B cell (primary cell): ENCODE data around the gene LRRN4. TPM values are rescaled to one million over a fixed set of nuclear protein-coding genes. Genes with fewer than 3 reads are reported as not detected.

Experiments used
- ATAC-seq: fragments of 200-7000 bp; cut with Tn5 transposase; one replicate; pipeline ENCODE4 v1.10.0; 2021; ENCODE audit warnings: low read depth, mild to moderate bottlenecking, moderate number of reproducible peaks, moderate library complexity
- CTCF ChIA-PET: fragments of 350-600 bp; sonication (Branson Sonifier 250); formaldehyde crosslinking; loops from one replicate; lab custom pipeline; 2021; ENCODE audit warnings: antibody characterized with exemption, inconsistent platforms; lab: Charles Lee
- POLR2A ChIA-PET: fragments of 350-600 bp; sonication (Branson Sonifier 250); formaldehyde crosslinking; loops from one replicate; lab custom pipeline; 2021; ENCODE audit warnings: antibody characterized with exemption; lab: Charles Lee
- DNase-seq: peaks from one replicate; pipeline ENCODE4 v3.0.0; 2013
- H2AFZ ChIP-seq: 2 replicates; pipeline ENCODE4 v1.6.1; 2012; ENCODE audit warnings: mild to moderate bottlenecking, low read depth, low read length; ENCODE audit not compliant: insufficient read depth, poor library complexity, severe bottlenecking
- H3K27ac ChIP-seq, 2 donors: 1 replicate in 1 of 2; 2 replicates in 1 of 2; pipeline ENCODE4 v1.5.1; 2012 to 2013; ENCODE audit warnings: low read length in 2 of 2, mild to moderate bottlenecking in 2 of 2, moderate library complexity in 1 of 2
- H3K27me3 ChIP-seq, 4 experiments: fragments of 200-600 bp in 1 of 4; sonication (generic) in 1 of 4; replicated peaks in 1 of 4; 1 replicate in 2 of 4; 2 replicates in 2 of 4; pipeline versions ENCODE4 v1.6.1 to v1.7.0; 2013 to 2016; ENCODE audit warnings: low read length in 3 of 4, mild to moderate bottlenecking in 2 of 4, mixed read lengths in 1 of 4, moderate library complexity in 1 of 4; ENCODE audit not compliant: insufficient read depth in 4 of 4, control insufficient read depth in 3 of 4; ENCODE audit errors: control extremely low read depth in 1 of 4
- H3K36me3 ChIP-seq, 2 experiments: replicated peaks in 1 of 2; 1 replicate in 1 of 2; 2 replicates in 1 of 2; pipeline versions ENCODE4 v1.6.1 to v1.7.1; 2013; ENCODE audit warnings: low read length in 1 of 2; ENCODE audit not compliant: insufficient read depth in 2 of 2, control insufficient read depth in 1 of 2; ENCODE audit errors: control extremely low read depth in 1 of 2, extremely low read depth in 1 of 2
- H3K4me1 ChIP-seq, 2 donors: fragments of 200-600 bp in 1 of 2; sonication (generic) in 1 of 2; 1 replicate in 1 of 2; 2 replicates in 1 of 2; pipeline versions ENCODE4 v1.5.1 to v1.6.1; 2013 to 2017; ENCODE audit warnings: low read length in 2 of 2; ENCODE audit not compliant: control insufficient read depth in 2 of 2, insufficient read depth in 2 of 2
- H3K4me2 ChIP-seq: replicated peaks from 2 replicates; pipeline ENCODE3; 2012; ENCODE audit warnings: mild to moderate bottlenecking, low read depth, low read length; ENCODE audit not compliant: poor library complexity, severe bottlenecking
- H3K4me3 ChIP-seq, 5 experiments: fragments of 200-600 bp in 1 of 5; sonication (generic) in 1 of 5; 1 replicate in 3 of 5; 2 replicates in 2 of 5; pipeline versions ENCODE4 v1.5.1 to v1.7.0; 2011 to 2016; ENCODE audit warnings: low read length in 4 of 5, mild to moderate bottlenecking in 4 of 5, low read depth in 2 of 5, control low read depth in 1 of 5, moderate library complexity in 1 of 5; ENCODE audit not compliant: insufficient read depth in 1 of 5; ENCODE audit errors: control extremely low read depth in 1 of 5, extremely low read depth in 1 of 5
- H3K79me2 ChIP-seq: fragments of 200-600 bp; sonication (generic); one replicate; pipeline ENCODE4 v1.6.0; 2016; ENCODE audit warnings: low read length; ENCODE audit not compliant: control insufficient read depth, insufficient read depth
- H3K9ac ChIP-seq: fragments of 200-600 bp; sonication (generic); 2 replicates; pipeline ENCODE4 v1.6.1; 2017; ENCODE audit warnings: mild to moderate bottlenecking, low read length, moderate library complexity
- H3K9me3 ChIP-seq, 3 donors: one replicate each; pipeline versions ENCODE4 v1.6.1 to v1.7.1; 2013; ENCODE audit warnings: low read length in 2 of 3; ENCODE audit not compliant: control insufficient read depth in 2 of 3, insufficient read depth in 1 of 3; ENCODE audit errors: control extremely low read depth in 1 of 3
- H4K20me1 ChIP-seq: 2 replicates; pipeline ENCODE4 v1.6.0; 2012; ENCODE audit warnings: mild to moderate bottlenecking, low read length; ENCODE audit not compliant: insufficient read depth, control insufficient read depth, poor library complexity, severe bottlenecking
- H3K27ac Mint-ChIP-seq: one replicate; pipeline ENCODE4 v1.8.0; 2021; ENCODE audit warnings: mixed read lengths
- H3K27me3 Mint-ChIP-seq: one replicate; pipeline ENCODE4 v1.8.0; 2021; ENCODE audit warnings: mixed read lengths
- H3K4me1 Mint-ChIP-seq: one replicate; pipeline ENCODE4 v1.8.0; 2021; ENCODE audit warnings: mixed read lengths
- H3K4me3 Mint-ChIP-seq: one replicate; pipeline ENCODE4 v1.8.0; 2021; ENCODE audit warnings: mixed read lengths
- H3K9me3 Mint-ChIP-seq: one replicate; pipeline ENCODE4 v1.8.0; 2022; ENCODE audit warnings: mixed read lengths; ENCODE audit not compliant: insufficient read depth
- EZH2 ChIP-seq: IDR thresholded peaks from 2 replicates; pipeline ENCODE4 v1.6.1; 2012; ENCODE audit warnings: borderline replicate concordance, low read depth, mild to moderate bottlenecking, moderate library complexity, low read length; ENCODE audit not compliant: insufficient read depth, poor library complexity, severe bottlenecking
- WGBS: methylation state at CpG from one replicate; pipeline ENCODE4 v1.1.5; 2013; ENCODE audit warnings: missing lambda C conversion rate; ENCODE audit not compliant: insufficient coverage; 5-methylcytosine and 5-hydroxymethylcytosine counted together
- intact Hi-C: fragments of 100-400 bp; cut with micrococcal nuclease; formaldehyde crosslinking; loops from one replicate; pipeline ENCODE4 v1.10.0; 2022
- polyA plus RNA-seq: library from polyadenylated mRNA; depleted of rRNA; stranded (reverse); fragments of >200 nt; gene quantifications from 2 replicates; pipeline ENCODE4 v1.2.3, GENCODE V29; 2012
- total RNA-seq, 2 donors: library from RNA; stranded (reverse); fragments of 120-200 nt in 1 of 2; gene quantifications; 1 replicate in 1 of 2; 2 replicates in 1 of 2; pipeline versions ENCODE4 v1.2.3 to v1.2.4, GENCODE V29; 2013 to 2022
- TF ChIP-seq, protein P1 (sequence below): fragments of 200-600 bp; IDR thresholded peaks from one replicate; pipeline ENCODE4 v1.8.0; 2022; ENCODE audit warnings: antibody characterized with exemption, mild to moderate bottlenecking

LRRN4 gene
- total and polyA plus RNA-seq, 2 donors (not counting 1 experiment from before 2014, with no cell fraction given), result not detected

DNA sequence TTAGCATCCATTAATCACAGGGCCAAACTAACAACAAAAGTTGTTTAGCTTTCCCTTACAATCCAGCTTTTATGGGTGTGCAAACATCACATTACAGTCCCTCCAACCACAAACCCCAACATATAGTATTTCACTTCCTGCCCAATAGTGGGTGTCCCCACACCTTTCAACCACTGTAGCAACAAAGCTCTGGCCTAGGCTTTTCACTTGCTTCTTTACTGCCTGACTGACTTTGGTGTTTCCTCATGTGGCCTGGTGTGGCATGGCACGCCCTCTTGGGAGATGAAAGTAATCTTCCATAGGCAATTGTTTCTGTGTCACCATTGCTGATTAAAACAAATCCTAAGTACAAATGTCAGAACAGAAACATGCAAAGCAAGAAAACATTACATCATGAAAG, 57.1 kb downstream of the LRRN4 start:
- H3K4me3 Mint-ChIP-seq, result no peak overlapping the region
- TF ChIP-seq, protein P1, sequence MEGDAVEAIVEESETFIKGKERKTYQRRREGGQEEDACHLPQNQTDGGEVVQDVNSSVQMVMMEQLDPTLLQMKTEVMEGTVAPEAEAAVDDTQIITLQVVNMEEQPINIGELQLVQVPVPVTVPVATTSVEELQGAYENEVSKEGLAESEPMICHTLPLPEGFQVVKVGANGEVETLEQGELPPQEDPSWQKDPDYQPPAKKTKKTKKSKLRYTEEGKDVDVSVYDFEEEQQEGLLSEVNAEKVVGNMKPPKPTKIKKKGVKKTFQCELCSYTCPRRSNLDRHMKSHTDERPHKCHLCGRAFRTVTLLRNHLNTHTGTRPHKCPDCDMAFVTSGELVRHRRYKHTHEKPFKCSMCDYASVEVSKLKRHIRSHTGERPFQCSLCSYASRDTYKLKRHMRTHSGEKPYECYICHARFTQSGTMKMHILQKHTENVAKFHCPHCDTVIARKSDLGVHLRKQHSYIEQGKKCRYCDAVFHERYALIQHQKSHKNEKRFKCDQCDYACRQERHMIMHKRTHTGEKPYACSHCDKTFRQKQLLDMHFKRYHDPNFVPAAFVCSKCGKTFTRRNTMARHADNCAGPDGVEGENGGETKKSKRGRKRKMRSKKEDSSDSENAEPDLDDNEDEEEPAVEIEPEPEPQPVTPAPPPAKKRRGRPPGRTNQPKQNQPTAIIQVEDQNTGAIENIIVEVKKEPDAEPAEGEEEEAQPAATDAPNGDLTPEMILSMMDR, result no peak
- TF ChIP-seq EZH2, result no peak
- no peaks in the 10 kb centered on the region for H4K20me1 ChIP-seq
- no peak overlapping the region for H3K9ac ChIP-seq
- no peak overlapping the region for H3K27ac ChIP-seq
- H3K4me1 Mint-ChIP-seq, result peaks cover 10% of the 10 kb centered on the region
- WGBS, result 0% methylated on average over 1 of the region's 1 CpG
- no peaks in the 10 kb centered on the region for H3K27me3 ChIP-seq
- no peak overlapping the region for H3K4me3 ChIP-seq
- no peaks in the 10 kb centered on the region for H3K9me3 Mint-ChIP-seq
- intact Hi-C loops, result no loop called here
- ChIA-PET CTCF (interaction anchor here (1.0 to 1.3 kb wide), 3 partner anchors 11 to 467 kb away, joined by 3 to 7 read pairs (median 3); no protein-coding TSS in a partner anchor), POLR2A (interaction anchor here (0.6 kb wide), 2 partner anchors 23 to 1920 kb away, joined by 4 to 10 read pairs; no protein-coding TSS in a partner anchor)
- H3K79me2 ChIP-seq, result no peaks in the 10 kb centered on the region
- H2AFZ ChIP-seq, result no peak overlapping the region
- DNase-seq (peak; percentile 52), ATAC-seq (peak; percentile 75)
- H3K36me3 ChIP-seq, result peaks cover 0 to 7% of the 10 kb centered on the region in 2 experiments
- H3K27ac Mint-ChIP-seq, result peak overlapping the region; percentile 66
- no peaks in the 10 kb centered on the region for H3K27me3 Mint-ChIP-seq
- H3K4me2 ChIP-seq, result peak overlapping the region; percentile 4
- H3K4me1 ChIP-seq, result peaks cover 4 to 10% of the 10 kb centered on the region in 2 donors
- no peaks in the 10 kb centered on the region for H3K9me3 ChIP-seq

GRCh38 chr20:5991623-5992441, 62.0 kb downstream of the LRRN4 start:
- no peak overlapping the region for H3K4me3 ChIP-seq
- POLR2A ChIA-PET, result no interaction called here
- no peaks in the 10 kb centered on the region for H3K9me3 ChIP-seq
- ATAC-seq, result no peak
- peaks cover 3 to 17% of the 10 kb centered on the region in 2 experiments for H3K36me3 ChIP-seq
- peaks cover 3% of the 10 kb centered on the region in 2 donors for H3K4me1 ChIP-seq
- no peak overlapping the region for H3K9ac ChIP-seq
- CTCF ChIA-PET, result interaction anchor here (0.7 kb wide), 1 partner anchor 263 kb away, joined by 3 read pairs; no protein-coding TSS in a partner anchor
- peaks cover 3% of the 10 kb centered on the region for H3K4me1 Mint-ChIP-seq
- no peaks in the 10 kb centered on the region for H3K9me3 Mint-ChIP-seq
- no peaks in the 10 kb centered on the region for H3K27me3 Mint-ChIP-seq
- H3K27ac Mint-ChIP-seq, result no peak overlapping the region
- DNase-seq, result no peak
- H4K20me1 ChIP-seq, result no peaks in the 10 kb centered on the region
- no peak for TF ChIP-seq EZH2
- TF ChIP-seq, protein P1, result no peak
- no peak overlapping the region for H2AFZ ChIP-seq
- no CpG with 5 or more reads among the region's 2 CpGs for WGBS
- no peaks in the 10 kb centered on the region for H3K27me3 ChIP-seq
- no peaks in the 10 kb centered on the region for H3K79me2 ChIP-seq
- intact Hi-C loops, result no loop called here
- no peak overlapping the region for H3K4me2 ChIP-seq
- H3K4me3 Mint-ChIP-seq, result no peak overlapping the region
- H3K27ac ChIP-seq, result no peak overlapping the region
